Esophagus muscularis mucosa (tissue), 4 donors: ENCODE results near the gene CYP2J2.

Experiments used
- EP300 ChIP-seq: sonication (generic); formaldehyde crosslinking; IDR thresholded peaks from one replicate; pipeline ENCODE4 v1.6.1; 2017; ENCODE audit warnings: antibody characterized with exemption
- POLR2AphosphoS5 ChIP-seq, 2 donors: sonication (generic); formaldehyde crosslinking; IDR thresholded peaks; one replicate each; pipeline ENCODE4 v1.6.1; 2017; ENCODE audit warnings: antibody characterized with exemption in 2 of 2
- TF ChIP-seq, protein P1 (sequence below), 3 experiments: fragments of 200-600 bp in 2 of 3; fragments of 450-650 bp in 1 of 3; sonication (generic) in 2 of 3; IDR thresholded peaks; one replicate each; pipeline ENCODE4 v1.5.1; 2017 to 2019; ENCODE audit warnings: antibody characterized with exemption in 3 of 3, mild to moderate bottlenecking in 2 of 3, moderate library complexity in 1 of 3

DNA sequence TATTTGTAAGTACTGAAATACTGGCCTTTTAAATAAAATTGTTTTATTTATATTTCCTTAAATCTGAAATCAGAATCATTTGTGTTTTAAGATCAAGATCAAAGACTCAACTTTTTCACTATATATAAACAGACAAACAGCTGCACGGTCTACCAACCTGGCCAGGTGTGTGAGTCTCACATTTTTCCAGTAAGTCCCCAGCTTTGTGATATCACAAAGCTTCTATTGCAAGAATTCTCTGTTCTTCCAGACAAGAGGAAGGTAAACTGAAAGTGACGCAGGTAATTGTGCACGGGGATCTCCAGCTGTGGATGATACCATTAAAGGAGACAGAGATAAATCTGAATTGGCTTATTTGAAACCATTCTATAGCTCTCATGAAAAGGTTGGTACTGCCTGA lies 41.2 kb upstream of the CYP2J2 start:
- TF ChIP-seq EP300: no peak
- TF ChIP-seq, protein P1, sequence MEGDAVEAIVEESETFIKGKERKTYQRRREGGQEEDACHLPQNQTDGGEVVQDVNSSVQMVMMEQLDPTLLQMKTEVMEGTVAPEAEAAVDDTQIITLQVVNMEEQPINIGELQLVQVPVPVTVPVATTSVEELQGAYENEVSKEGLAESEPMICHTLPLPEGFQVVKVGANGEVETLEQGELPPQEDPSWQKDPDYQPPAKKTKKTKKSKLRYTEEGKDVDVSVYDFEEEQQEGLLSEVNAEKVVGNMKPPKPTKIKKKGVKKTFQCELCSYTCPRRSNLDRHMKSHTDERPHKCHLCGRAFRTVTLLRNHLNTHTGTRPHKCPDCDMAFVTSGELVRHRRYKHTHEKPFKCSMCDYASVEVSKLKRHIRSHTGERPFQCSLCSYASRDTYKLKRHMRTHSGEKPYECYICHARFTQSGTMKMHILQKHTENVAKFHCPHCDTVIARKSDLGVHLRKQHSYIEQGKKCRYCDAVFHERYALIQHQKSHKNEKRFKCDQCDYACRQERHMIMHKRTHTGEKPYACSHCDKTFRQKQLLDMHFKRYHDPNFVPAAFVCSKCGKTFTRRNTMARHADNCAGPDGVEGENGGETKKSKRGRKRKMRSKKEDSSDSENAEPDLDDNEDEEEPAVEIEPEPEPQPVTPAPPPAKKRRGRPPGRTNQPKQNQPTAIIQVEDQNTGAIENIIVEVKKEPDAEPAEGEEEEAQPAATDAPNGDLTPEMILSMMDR (IDR thresholded peaks at IDR 0.05): no peak
- no peak for TF ChIP-seq POLR2AphosphoS5 (IDR thresholded peaks at IDR 0.05)
